GM12878 (cell line): ENCODE data around the gene UPP2. TPM values are rescaled to one million over a fixed set of nuclear protein-coding genes. Genes with fewer than 3 reads are reported as not detected.

Experiments used
- ATAC-seq: fragments of 200-7000 bp; cut with Tn5 transposase; 3 replicates; pipeline ENCODE4 v1.9.1; 2020; ENCODE audit warnings: mild to moderate bottlenecking, moderate library complexity
- BruUV-seq: library from RNA; stranded (reverse); fragments of 400-500 nt; replicated peaks from 2 replicates; lab custom pipeline; 2021; lab: Mats Ljungman, UMichigan
- CTCF ChIA-PET: fragments of 300-600 bp; sonication (Branson Sonifier 250); formaldehyde crosslinking; extraction: SDS; loops from one replicate; lab custom pipeline; 2021; ENCODE audit warnings: inconsistent platforms; lab: Yijun Ruan, JAX
- POLR2A ChIA-PET: fragments of 350-600 bp; formaldehyde crosslinking; extraction: SDS; loops from one replicate; lab custom pipeline; 2021; ENCODE audit warnings: inconsistent platforms; lab: Charles Lee
- RAD21 ChIA-PET: fragments of 300-600 bp; sonication (Branson Sonifier 250); formaldehyde crosslinking; loops from one replicate; lab custom pipeline; 2023; ENCODE audit warnings: antibody characterized with exemption; ENCODE audit not compliant: unreplicated experiment; lab: Charles Lee
- SMC1A ChIA-PET: fragments of 300-600 bp; sonication (Branson Sonifier 250); formaldehyde crosslinking; loops from one replicate; lab custom pipeline; 2023; ENCODE audit not compliant: unreplicated experiment, uncharacterized antibody; lab: Charles Lee
- DNase-seq: peaks from one replicate; pipeline ENCODE4 v3.0.0-alpha.2; 2011; ENCODE audit warnings: low read depth, low spot score
- FAIRE-seq: peaks from 3 replicates; lab custom pipeline; 2011; peaks lifted over from hg19 to GRCh38; lab: Jason Lieb, UNC
- H2AFZ ChIP-seq: 2 replicates; pipeline ENCODE4 v1.6.0; 2011; ENCODE audit warnings: low read depth, low read length, control low read depth; ENCODE audit not compliant: control insufficient read depth
- H3K27ac ChIP-seq: 2 replicates; pipeline ENCODE4 v1.5.1; 2011; ENCODE audit warnings: control low read depth; ENCODE audit not compliant: control insufficient read depth, insufficient read depth
- H3K27me3 ChIP-seq, 2 experiments: replicated peaks in 1 of 2; 2 replicates each; pipeline versions ENCODE4 v1.6.0 to v1.6.1; 2011; ENCODE audit warnings: low read length in 1 of 2; ENCODE audit not compliant: control insufficient read depth in 2 of 2, insufficient read depth in 2 of 2
- H3K36me3 ChIP-seq, 2 experiments: 2 replicates each; pipeline ENCODE4 v1.5.1; 2011; ENCODE audit warnings: low read length in 1 of 2; ENCODE audit not compliant: control insufficient read depth in 2 of 2, insufficient read depth in 2 of 2
- H3K4me1 ChIP-seq: 2 replicates; pipeline ENCODE4 v1.6.1; 2011; ENCODE audit warnings: mild to moderate bottlenecking, low read length, moderate library complexity, mixed read lengths; ENCODE audit not compliant: control insufficient read depth, insufficient read depth
- H3K4me2 ChIP-seq: 2 replicates; pipeline ENCODE4 v1.6.0; 2011; ENCODE audit warnings: control low read depth; ENCODE audit not compliant: control insufficient read depth, insufficient read depth
- H3K4me3 ChIP-seq: fragments of 200-600 bp; sonication (generic); 2 replicates; pipeline ENCODE4 v1.5.1; 2016
- H3K79me2 ChIP-seq: 2 replicates; pipeline ENCODE4 v1.6.0; 2011; ENCODE audit warnings: low read length; ENCODE audit not compliant: control insufficient read depth, insufficient read depth
- H3K9ac ChIP-seq: 2 replicates; pipeline ENCODE4 v1.8.0; 2011; ENCODE audit warnings: low read length, control low read depth, mixed read lengths; ENCODE audit not compliant: control insufficient read depth, insufficient read depth
- H3K9me3 ChIP-seq: replicated peaks from 3 replicates; pipeline ENCODE4 v1.5.1; 2011; ENCODE audit warnings: mild to moderate bottlenecking, low read length; ENCODE audit not compliant: control insufficient read depth, insufficient read depth
- H4K20me1 ChIP-seq: 2 replicates; pipeline ENCODE4 v1.6.0; 2011; ENCODE audit not compliant: control insufficient read depth, insufficient read depth
- BMI1 ChIP-seq: fragments of 450-650 bp; IDR thresholded peaks from 2 replicates; pipeline ENCODE4 v1.6.1; 2016; ENCODE audit warnings: mild to moderate bottlenecking, moderate library complexity, borderline replicate concordance
- CHD4 ChIP-seq: fragments of 200-600 bp; sonication (generic); IDR thresholded peaks from 2 replicates; pipeline ENCODE4 v1.6.1; 2016; ENCODE audit warnings: mild to moderate bottlenecking
- EGR1 ChIP-seq, 2 experiments: IDR thresholded peaks; 1 replicate in 1 of 2; 2 replicates in 1 of 2; pipeline ENCODE4 v1.6.1; 2011 to 2012; ENCODE audit warnings: low read depth in 2 of 2, low read length in 2 of 2, borderline replicate concordance in 1 of 2, mild to moderate bottlenecking in 1 of 2, moderate library complexity in 1 of 2
- EP300 ChIP-seq, 2 experiments: fragments of 150-350 bp in 1 of 2; IDR thresholded peaks; 2 replicates each; pipeline ENCODE4 v1.6.1; 2011 to 2012; ENCODE audit warnings: low read depth in 2 of 2, low read length in 2 of 2, borderline replicate concordance in 1 of 2, improper control_type of control experiment in 1 of 2, inconsistent platforms in 1 of 2; ENCODE audit not compliant: control insufficient read depth in 1 of 2
- FOXM1 ChIP-seq: IDR thresholded peaks from 2 replicates; pipeline ENCODE4 v1.6.1; 2012; ENCODE audit warnings: low read depth, mild to moderate bottlenecking, inconsistent platforms, low read length, moderate library complexity
- GABPA ChIP-seq: IDR thresholded peaks from 2 replicates; pipeline ENCODE4 v1.6.1; 2014; ENCODE audit warnings: antibody characterized with exemption, low read depth, mild to moderate bottlenecking, inconsistent platforms
- NR2F1 ChIP-seq: fragments of 450-650 bp; conservative IDR thresholded peaks from 2 replicates; pipeline ENCODE4 v1.6.1; 2017; ENCODE audit warnings: mild to moderate bottlenecking
- NRF1 ChIP-seq: conservative IDR thresholded peaks from 2 replicates; pipeline ENCODE4 v1.6.1; 2011; ENCODE audit warnings: mild to moderate bottlenecking, low read depth, low read length, improper control_type of control experiment
- PRDM15 ChIP-seq: fragments of 450-650 bp; formaldehyde crosslinking; IDR thresholded peaks from 2 replicates; pipeline ENCODE4 v1.4.0; 2020; ENCODE audit warnings: mild to moderate bottlenecking, moderate library complexity
- RBBP5 ChIP-seq: fragments of 200-600 bp; sonication (generic); conservative IDR thresholded peaks from 2 replicates; pipeline ENCODE4 v1.6.1; 2016
- SMAD1 ChIP-seq: fragments of 450-650 bp; IDR thresholded peaks from 2 replicates; pipeline ENCODE4 v1.6.1; 2018; ENCODE audit warnings: mild to moderate bottlenecking, low read depth; ENCODE audit not compliant: partially characterized antibody
- TARDBP ChIP-seq: IDR thresholded peaks from 2 replicates; pipeline ENCODE4 v1.6.1; 2016; ENCODE audit warnings: borderline replicate concordance
- ZBTB4 ChIP-seq: fragments of 450-650 bp; formaldehyde crosslinking; IDR thresholded peaks from 2 replicates; pipeline ENCODE4 v1.4.0; 2022; ENCODE audit warnings: mild to moderate bottlenecking, moderate library complexity
- ZNF592 ChIP-seq: fragments of 450-650 bp; IDR thresholded peaks from 2 replicates; pipeline ENCODE4 v1.6.1; 2017; ENCODE audit warnings: mild to moderate bottlenecking, moderate library complexity
- WGBS: methylation state at CpG from one replicate; pipeline ENCODE4 v1.1.6; 2016; ENCODE audit warnings: low lambda C conversion rate; ENCODE audit not compliant: insufficient replicate concordance, insufficient coverage; ENCODE audit errors: missing lambda C conversion rate; 5-methylcytosine and 5-hydroxymethylcytosine counted together
- in situ Hi-C: fragments of 300-500 bp; cut with MboI; formaldehyde crosslinking; loops from 9 replicates; pipeline ENCODE4 v1.14.3; 2018; ENCODE audit warnings: mixed read lengths
- intact Hi-C: fragments of 100-400 bp; cut with micrococcal nuclease; formaldehyde crosslinking; loops from one replicate; pipeline ENCODE4 v1.14.2; 2022; ENCODE audit not compliant: unreplicated experiment
- polyA plus RNA-seq, 11 experiments: library from polyadenylated mRNA; depleted of rRNA in 4 of 11; unstranded in 6 of 11; stranded (reverse) in 5 of 11; fragments of >200 nt; fragmentation: Nextera tagmentation in 4 of 11; fragmentation: Illumina TruSeq in 1 of 11; extraction: Ambion mirVana in 4 of 11; extraction: Trizol in 1 of 11; gene quantifications; 1 replicate in 1 of 11; 2 replicates in 10 of 11; pipeline versions ENCODE4 v1.2.1 to v1.2.3, GENCODE V29; 2011 to 2016; ENCODE audit warnings: inconsistent platforms in 2 of 11, missing spikeins in 2 of 11, low read depth in 1 of 11
- total RNA-seq, 4 experiments: library from RNA; depleted of rRNA in 3 of 4; stranded (reverse); fragments of >200 nt in 3 of 4; fragmentation: Illumina TruSeq in 1 of 4; extraction: Trizol in 1 of 4; gene quantifications; 2 replicates each; pipeline versions ENCODE4 v1.2.1 to v1.2.3, GENCODE V29; 2013 to 2021

Gene UPP2
- total and polyA plus RNA-seq, 10 of the 15 experiments (the other 5 are each of a cell fraction or from before 2014, with no cell fraction given): not detected

GRCh38 chr2:158056875-158057274, 44.8 kb upstream of the UPP2 start:
- POLR2A ChIA-PET: no interaction called here
- BruUV-seq: no TSS peak
- TF ChIP-seq BMI1 (no peak), SMAD1 (no peak), GABPA (no peak), FOXM1 (no peak), EGR1 (IDR thresholded peaks at IDR 0.05; ENCODE audit: borderline replicate concordance in 1 of 2, low read depth in 2 of 2, low read length in 2 of 2) (no peak), CHD4 (no peak), NRF1 (no peak), ZBTB4 (no peak), NR2F1 (no peak), PRDM15 (no peak), TARDBP (no peak), EP300 (IDR thresholded peaks at IDR 0.05; ENCODE audit: borderline replicate concordance in 1 of 2, control insufficient read depth in 1 of 2, low read depth in 2 of 2, low read length in 2 of 2) (no peak), ZNF592 (no peak), RBBP5 (no peak)

More at GRCh38 chr2:158056875-158057274, 44.8 kb upstream of the UPP2 start:
- Histone ChIP-seq H3K9me3 (no peaks in the 10 kb centered on the region), H3K36me3 (no peaks in the 10 kb centered on the region), H3K4me1 (no peaks in the 10 kb centered on the region), H3K79me2 (no peaks in the 10 kb centered on the region), H2AFZ (no peak overlapping the region), H3K27me3 (no peaks in the 10 kb centered on the region), H3K4me3 (no peak overlapping the region), H3K4me2 (no peak overlapping the region), H3K27ac (no peak overlapping the region), H3K9ac (no peak overlapping the region), H4K20me1 (no peaks in the 10 kb centered on the region)
- SMC1A ChIA-PET: no interaction called here
- WGBS: 0% methylated on average over 2 of the region's 2 CpGs
- DNase-seq (no peak), FAIRE-seq (no peak), ATAC-seq (no peak)
- CTCF ChIA-PET: interaction anchor here (1.1 kb wide), 1 partner anchor 17 kb away, joined by 3 read pairs; no protein-coding TSS in a partner anchor
- in situ Hi-C loops: no loop called here
- intact Hi-C loops: no loop called here
- RAD21 ChIA-PET: no interaction called here
